HL-60 (cell line): Measurements from ENCODE around the gene FARS2.
A peak's percentile ranks its signal among the peaks of the same experiment; 100 is the strongest.

Experiments used
- DNase-seq, 2 experiments: peaks; one replicate each; pipeline ENCODE4 v3.0.0-alpha.2; 2010 to 2020; ENCODE audit warnings: low read depth in 1 of 2, low spot score in 1 of 2
- H3K27ac ChIP-seq: fragments of 250-450 bp; sonication (Bioruptor Pico); replicated peaks from 2 replicates; pipeline ENCODE4 v1.5.1; 2020; ENCODE audit warnings: mild to moderate bottlenecking, moderate library complexity
- H3K27me3 ChIP-seq: fragments of 250-450 bp; sonication (Bioruptor Pico); 2 replicates; pipeline ENCODE4 v1.5.1; 2021; ENCODE audit warnings: mild to moderate bottlenecking, moderate library complexity; ENCODE audit not compliant: insufficient read depth, poor library complexity, severe bottlenecking
- H3K4me3 ChIP-seq: replicated peaks from 2 replicates; pipeline ENCODE4 v1.5.1; 2011; ENCODE audit warnings: mild to moderate bottlenecking, control low read depth, low read length; ENCODE audit not compliant: insufficient read depth
- CTCF ChIP-seq: IDR thresholded peaks from one replicate; pipeline ENCODE4 v1.5.1; 2011; ENCODE audit warnings: low read length, control low read depth, inconsistent platforms; ENCODE audit not compliant: insufficient read depth
- GABPA ChIP-seq: IDR thresholded peaks from 2 replicates; pipeline ENCODE4 v1.6.1; 2012; ENCODE audit warnings: low read depth
- POLR2AphosphoS5 ChIP-seq: IDR thresholded peaks from 2 replicates; pipeline ENCODE4 v1.6.1; 2012; ENCODE audit warnings: low read depth
- REST ChIP-seq: IDR thresholded peaks from 2 replicates; pipeline ENCODE4 v1.6.1; 2012; ENCODE audit warnings: low read depth; ENCODE audit not compliant: insufficient replicate concordance
- SPI1 ChIP-seq: IDR thresholded peaks from 2 replicates; pipeline ENCODE4 v1.6.1; 2012; ENCODE audit warnings: low read depth, mild to moderate bottlenecking, borderline replicate concordance

The FARS2 gene

GRCh38 chr6:5746053-5746758 lies 484.9 kb downstream of the FARS2 start:
- DNase-seq: no peak
- H3K4me3 ChIP-seq: no peak overlapping the region
- TF ChIP-seq SPI1 (no peak), REST (no peak), CTCF (no peak), GABPA (no peak), POLR2AphosphoS5 (no peak)
- H3K27me3 ChIP-seq: no peaks in the 10 kb centered on the region
- no peak overlapping the region for H3K27ac ChIP-seq

GRCh38 chr6:5746759-5747130 lies 485.4 kb downstream of the FARS2 start:
- DNase-seq: no peak
- Histone ChIP-seq H3K27ac (no peak overlapping the region), H3K4me3 (no peak overlapping the region), H3K27me3 (no peaks in the 10 kb centered on the region)
- TF ChIP-seq REST: peak; percentile 39
- TF ChIP-seq GABPA: no peak

- no peak for DNase-seq
- Histone ChIP-seq H3K27ac (no peak overlapping the region), H3K4me3 (no peak overlapping the region), H3K27me3 (no peaks in the 10 kb centered on the region)
- TF ChIP-seq POLR2AphosphoS5 (no peak), REST (no peak)
Observed at GRCh38 chr6:5747379-5747778, 486.1 kb downstream of the FARS2 start.

GRCh38 chr6:5749016-5749650 lies 487.8 kb downstream of the FARS2 start:
- Histone ChIP-seq H3K4me3 (no peak overlapping the region), H3K27me3 (no peaks in the 10 kb centered on the region), H3K27ac (no peak overlapping the region)
- TF ChIP-seq CTCF (no peak), REST (no peak), SPI1 (no peak), GABPA (no peak), POLR2AphosphoS5 (no peak)
- no peak for DNase-seq
